IMR-90 (cell line): ENCODE results near the gene SOX9. TPM values are rescaled to one million over a fixed set of nuclear protein-coding genes. Genes with fewer than 3 reads are reported as not detected.

ENCODE experiments used
- ATAC-seq: fragments of 200-7000 bp; cut with Tn5 transposase; 2 replicates; pipeline ENCODE4 v1.9.1; 2020; ENCODE audit warnings: low read depth, mild to moderate bottlenecking, moderate library complexity
- BruUV-seq: library from RNA; stranded (reverse); fragments of 400-500 nt; replicated peaks from 2 replicates; lab custom pipeline; 2021; lab: Mats Ljungman, UMichigan
- CTCF ChIA-PET: fragments of 300-600 bp; formaldehyde crosslinking; extraction: SDS; loops from one replicate; lab custom pipeline; 2021; ENCODE audit warnings: antibody characterized with exemption; lab: Yijun Ruan, JAX
- POLR2A ChIA-PET: fragments of 300-600 bp; sonication (Branson Sonifier 250); formaldehyde crosslinking; loops from one replicate; lab custom pipeline; 2022; ENCODE audit warnings: antibody characterized with exemption; ENCODE audit not compliant: unreplicated experiment; lab: Charles Lee
- DNase-seq: peaks from one replicate; pipeline ENCODE4 v3.0.0; 2013
- H2AFZ ChIP-seq: replicated peaks from 2 replicates; pipeline ENCODE3; 2013; ENCODE audit warnings: low read length, mild to moderate bottlenecking; ENCODE audit not compliant: poor library complexity
- H2AK5ac ChIP-seq: 2 replicates; pipeline ENCODE4 v1.6.1; 2013; ENCODE audit warnings: low read depth, low read length, inconsistent platforms
- H2AK9ac ChIP-seq: replicated peaks from 2 replicates; pipeline ENCODE3; 2013; ENCODE audit warnings: mild to moderate bottlenecking, low read depth, low read length, moderate library complexity; ENCODE audit not compliant: poor library complexity
- H2BK120ac ChIP-seq: 2 replicates; pipeline ENCODE4 v1.6.1; 2013; ENCODE audit warnings: low read depth, low read length, inconsistent platforms
- H2BK15ac ChIP-seq: 3 replicates; pipeline ENCODE4 v1.6.1; 2013; ENCODE audit warnings: low read depth, low read length, inconsistent platforms
- H2BK20ac ChIP-seq: 2 replicates; pipeline ENCODE4 v1.6.1; 2013; ENCODE audit warnings: low read depth, mild to moderate bottlenecking, inconsistent platforms, low read length, moderate library complexity
- H2BK5ac ChIP-seq: 2 replicates; pipeline ENCODE4 v1.6.1; 2013; ENCODE audit warnings: mild to moderate bottlenecking, low read depth, low read length, inconsistent platforms; ENCODE audit not compliant: poor library complexity, severe bottlenecking
- H3K14ac ChIP-seq: replicated peaks from 2 replicates; pipeline ENCODE4 v1.6.1; 2013; ENCODE audit warnings: low read depth, low read length, inconsistent platforms
- H3K18ac ChIP-seq: 2 replicates; pipeline ENCODE4 v1.6.1; 2013; ENCODE audit warnings: low read depth, low read length, control low read depth
- H3K23ac ChIP-seq: 2 replicates; pipeline ENCODE4 v1.6.1; 2013; ENCODE audit warnings: low read depth, low read length, inconsistent platforms
- H3K27ac ChIP-seq: 2 replicates; pipeline ENCODE4 v1.5.1; 2013; ENCODE audit warnings: mild to moderate bottlenecking, control low read depth, low read length; ENCODE audit not compliant: insufficient read depth
- H3K27me3 ChIP-seq: 2 replicates; pipeline ENCODE4 v1.6.1; 2013; ENCODE audit warnings: low read length; ENCODE audit not compliant: control insufficient read depth, insufficient read depth
- H3K36me3 ChIP-seq: 2 replicates; pipeline ENCODE4 v1.6.1; 2013; ENCODE audit warnings: low read length, mixed read lengths; ENCODE audit not compliant: control insufficient read depth, insufficient read depth
- H3K4ac ChIP-seq: 2 replicates; pipeline ENCODE4 v1.6.1; 2013; ENCODE audit warnings: low read depth, low read length, inconsistent platforms
- H3K4me1 ChIP-seq: 2 replicates; pipeline ENCODE4 v1.6.1; 2013; ENCODE audit warnings: low read length, mixed read lengths; ENCODE audit not compliant: control insufficient read depth, insufficient read depth
- H3K4me2 ChIP-seq: 2 replicates; pipeline ENCODE4 v1.6.1; 2013; ENCODE audit warnings: low read depth, mild to moderate bottlenecking, control low read depth, low read length, moderate library complexity
- H3K4me3 ChIP-seq: 2 replicates; pipeline ENCODE4 v1.5.1; 2013; ENCODE audit warnings: low read depth, mild to moderate bottlenecking, control low read depth, low read length, moderate library complexity; ENCODE audit not compliant: insufficient read depth
- H3K56ac ChIP-seq: 2 replicates; pipeline ENCODE4 v1.6.1; 2013; ENCODE audit warnings: low read length, inconsistent platforms; ENCODE audit not compliant: insufficient read depth; ENCODE audit errors: extremely low read depth
- H3K79me1 ChIP-seq, 2 experiments: 2 replicates each; pipeline ENCODE4 v1.6.1; 2013; ENCODE audit warnings: low read length in 2 of 2, inconsistent platforms in 1 of 2, low read depth in 1 of 2
- H3K9ac ChIP-seq: 2 replicates; pipeline ENCODE4 v1.6.1; 2013; ENCODE audit warnings: low read depth, low read length, control low read depth
- H3K9me1 ChIP-seq: 2 replicates; pipeline ENCODE4 v1.6.1; 2013; ENCODE audit warnings: low read length, inconsistent platforms; ENCODE audit not compliant: insufficient read depth
- H3K9me3 ChIP-seq: 2 replicates; pipeline ENCODE4 v1.6.1; 2013; ENCODE audit warnings: low read length; ENCODE audit not compliant: control insufficient read depth, insufficient read depth
- H4K20me1 ChIP-seq: 2 replicates; pipeline ENCODE4 v1.6.1; 2013; ENCODE audit warnings: low read length, inconsistent platforms; ENCODE audit not compliant: insufficient read depth
- H4K5ac ChIP-seq: 2 replicates; pipeline ENCODE4 v1.6.1; 2013; ENCODE audit warnings: mild to moderate bottlenecking, low read depth, low read length, control low read depth
- H4K8ac ChIP-seq, 2 experiments: 2 replicates each; pipeline ENCODE4 v1.6.1; 2013; ENCODE audit warnings: low read depth in 2 of 2, low read length in 2 of 2, control low read depth in 1 of 2, inconsistent platforms in 1 of 2
- H4K91ac ChIP-seq: 2 replicates; pipeline ENCODE4 v1.6.1; 2013; ENCODE audit warnings: low read depth, low read length, inconsistent platforms; ENCODE audit not compliant: insufficient read depth
- RCOR1 ChIP-seq: IDR thresholded peaks from 2 replicates; pipeline ENCODE4 v1.6.1; 2012; ENCODE audit warnings: mild to moderate bottlenecking, low read length, improper control_type of control experiment; ENCODE audit not compliant: insufficient replicate concordance
- WGBS, 2 experiments: methylation state at CpG; one replicate each; pipeline versions ENCODE4 v1.1.5 to v1.1.7; 2013; ENCODE audit warnings: missing lambda C conversion rate in 2 of 2; ENCODE audit not compliant: insufficient read length in 1 of 2; ENCODE audit errors: extremely low coverage in 2 of 2; 5-methylcytosine and 5-hydroxymethylcytosine counted together
- dilution Hi-C: fragments of 300-500 bp; cut with HindIII; formaldehyde crosslinking; loops from one replicate; pipeline ENCODE4 v1.14.3; 2018; ENCODE audit warnings: low sequenced_read_pairs; ENCODE audit not compliant: unreplicated experiment
- in situ Hi-C: fragments of 300-500 bp; cut with MboI; formaldehyde crosslinking; loops from 3 replicates; pipeline ENCODE4 v1.14.3; 2019; ENCODE audit warnings: low sequenced_read_pairs, inconsistent platforms, mixed read lengths
- intact Hi-C: fragments of 100-400 bp; cut with micrococcal nuclease; formaldehyde crosslinking; loops from 2 replicates; pipeline ENCODE4 v1.10.0; 2022
- polyA plus RNA-seq, 3 experiments: library from polyadenylated mRNA; depleted of rRNA; stranded (reverse); fragments of >200 nt; gene quantifications; 2 replicates each; pipeline ENCODE4 v1.2.3, GENCODE V29; 2012; ENCODE audit warnings: low replicate concordance in 1 of 3
- total RNA-seq: library from RNA; depleted of rRNA; stranded (reverse); fragments of >200 nt; gene quantifications from 2 replicates; pipeline ENCODE4 v1.2.3, GENCODE V29; 2012
- TF ChIP-seq, protein P1 (sequence below): conservative IDR thresholded peaks from 2 replicates; pipeline ENCODE4 v1.5.1; 2012; ENCODE audit warnings: mild to moderate bottlenecking, low read depth, low read length, improper control_type of control experiment

Gene SOX9
- total and polyA plus RNA-seq, 2 of the 4 experiments (the other 2 are of a cell fraction): 4.1 to 12.7 TPM

DNA sequence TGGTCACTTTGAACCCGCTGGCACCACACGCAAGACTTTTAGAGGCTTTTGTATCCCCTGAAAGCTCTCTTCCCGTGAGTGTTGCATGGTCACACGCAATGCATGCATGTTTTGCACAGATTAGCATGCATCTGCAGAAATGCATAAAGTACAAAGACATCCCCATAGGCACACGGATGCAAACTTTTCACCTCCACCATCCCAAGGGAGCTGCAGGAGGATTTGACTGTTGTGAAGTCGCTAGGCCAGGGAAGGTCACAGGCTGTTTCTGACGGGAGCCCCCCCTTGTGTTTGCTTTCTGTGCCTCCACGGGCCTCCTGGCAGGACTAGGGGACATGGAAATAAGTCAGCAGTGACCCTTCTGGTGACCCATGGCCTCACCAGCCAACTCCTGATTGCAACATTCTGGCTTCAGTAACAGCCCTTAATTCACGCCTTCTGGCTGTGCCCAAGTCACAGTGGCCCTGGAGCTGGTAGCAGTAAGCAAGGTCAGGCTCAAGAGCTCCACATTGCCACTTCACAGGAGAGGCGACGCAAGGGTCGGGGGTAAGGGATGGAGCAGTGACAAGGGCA lies 45.1 kb downstream of the SOX9 start:
- DNase-seq (no peak), ATAC-seq (no peak)
- in situ Hi-C loops (no loop called here), dilution Hi-C loops (no loop called here), intact Hi-C loops (no loop called here)
- no peak overlapping the region for H4K8ac ChIP-seq
- no TSS peak for BruUV-seq
- no peaks in the 10 kb centered on the region for H4K20me1 ChIP-seq
- no peak overlapping the region for H3K14ac ChIP-seq
- H2BK20ac ChIP-seq: no peak overlapping the region
- H3K23ac ChIP-seq: no peak overlapping the region
- no peaks in the 10 kb centered on the region for H3K4me1 ChIP-seq
- no peak overlapping the region for H3K27ac ChIP-seq
- H2AK5ac ChIP-seq: no peak overlapping the region
- no peak for TF ChIP-seq RCOR1
- TF ChIP-seq, protein P1, sequence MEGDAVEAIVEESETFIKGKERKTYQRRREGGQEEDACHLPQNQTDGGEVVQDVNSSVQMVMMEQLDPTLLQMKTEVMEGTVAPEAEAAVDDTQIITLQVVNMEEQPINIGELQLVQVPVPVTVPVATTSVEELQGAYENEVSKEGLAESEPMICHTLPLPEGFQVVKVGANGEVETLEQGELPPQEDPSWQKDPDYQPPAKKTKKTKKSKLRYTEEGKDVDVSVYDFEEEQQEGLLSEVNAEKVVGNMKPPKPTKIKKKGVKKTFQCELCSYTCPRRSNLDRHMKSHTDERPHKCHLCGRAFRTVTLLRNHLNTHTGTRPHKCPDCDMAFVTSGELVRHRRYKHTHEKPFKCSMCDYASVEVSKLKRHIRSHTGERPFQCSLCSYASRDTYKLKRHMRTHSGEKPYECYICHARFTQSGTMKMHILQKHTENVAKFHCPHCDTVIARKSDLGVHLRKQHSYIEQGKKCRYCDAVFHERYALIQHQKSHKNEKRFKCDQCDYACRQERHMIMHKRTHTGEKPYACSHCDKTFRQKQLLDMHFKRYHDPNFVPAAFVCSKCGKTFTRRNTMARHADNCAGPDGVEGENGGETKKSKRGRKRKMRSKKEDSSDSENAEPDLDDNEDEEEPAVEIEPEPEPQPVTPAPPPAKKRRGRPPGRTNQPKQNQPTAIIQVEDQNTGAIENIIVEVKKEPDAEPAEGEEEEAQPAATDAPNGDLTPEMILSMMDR: no peak
- no peaks in the 10 kb centered on the region for H3K79me1 ChIP-seq
- no peaks in the 10 kb centered on the region for H3K9me3 ChIP-seq
- POLR2A ChIA-PET: interaction anchor here (0.5 kb wide), 1 partner anchor 1062 kb away, joined by 4 read pairs; no protein-coding TSS in a partner anchor
- no peak overlapping the region for H3K4me2 ChIP-seq
- H2BK15ac ChIP-seq: no peak overlapping the region
- H3K18ac ChIP-seq: no peak overlapping the region
- H2BK5ac ChIP-seq: no peak overlapping the region
- no peak overlapping the region for H3K9ac ChIP-seq
- H2AK9ac ChIP-seq: no peak overlapping the region
- H3K36me3 ChIP-seq: no peaks in the 10 kb centered on the region
- no peak overlapping the region for H3K4me3 ChIP-seq
- CTCF ChIA-PET: no interaction called here
- H2BK120ac ChIP-seq: no peak overlapping the region
- H3K27me3 ChIP-seq: no peaks in the 10 kb centered on the region; the same call in 1 of the 2 replicates
- H3K4ac ChIP-seq: no peak overlapping the region
- H4K91ac ChIP-seq: no peak overlapping the region
- no peak overlapping the region for H3K56ac ChIP-seq
- H4K5ac ChIP-seq: no peak overlapping the region
- WGBS, 2 experiments: 93% methylated on average over 3 of the region's 12 CpGs; no CpG with 5 or more reads in 1 of the 2 experiments
- H3K9me1 ChIP-seq: no peaks in the 10 kb centered on the region
- H2AFZ ChIP-seq: no peak overlapping the region
